ENCODE measurements around the gene TMEM178A.

The TMEM178A gene

DNA sequence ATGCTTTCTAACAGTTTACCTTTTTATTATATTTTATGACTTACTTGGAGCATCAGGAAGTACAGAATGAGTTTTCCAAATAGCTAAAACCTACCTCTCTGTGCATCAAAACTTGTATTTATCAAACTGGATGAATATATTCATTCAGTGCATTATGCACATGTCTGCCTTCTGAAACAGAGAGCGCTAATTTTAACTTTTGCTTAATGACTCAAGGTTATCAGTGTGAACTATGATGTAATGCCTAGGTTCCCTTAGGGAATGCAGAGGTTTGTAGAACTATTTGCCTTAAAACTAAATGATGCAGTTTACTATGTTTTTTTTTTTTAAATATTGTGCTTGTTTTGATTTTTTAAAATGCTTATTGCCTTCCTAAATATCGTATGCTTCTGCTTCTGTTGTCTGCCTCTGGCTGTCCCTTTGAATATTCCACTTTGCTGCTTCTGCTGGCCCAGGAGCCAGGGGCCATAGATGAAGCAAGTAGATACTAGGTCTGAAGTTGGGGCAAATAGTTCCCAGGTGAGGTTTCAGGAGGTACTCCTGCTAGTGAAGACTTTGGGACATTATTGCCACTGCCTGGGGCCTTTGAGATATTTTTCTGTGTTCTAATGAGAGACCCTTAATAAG is 16.5 kb downstream of the TMEM178A start:
- peak; percentile 13 for FAIRE-seq

DNA sequence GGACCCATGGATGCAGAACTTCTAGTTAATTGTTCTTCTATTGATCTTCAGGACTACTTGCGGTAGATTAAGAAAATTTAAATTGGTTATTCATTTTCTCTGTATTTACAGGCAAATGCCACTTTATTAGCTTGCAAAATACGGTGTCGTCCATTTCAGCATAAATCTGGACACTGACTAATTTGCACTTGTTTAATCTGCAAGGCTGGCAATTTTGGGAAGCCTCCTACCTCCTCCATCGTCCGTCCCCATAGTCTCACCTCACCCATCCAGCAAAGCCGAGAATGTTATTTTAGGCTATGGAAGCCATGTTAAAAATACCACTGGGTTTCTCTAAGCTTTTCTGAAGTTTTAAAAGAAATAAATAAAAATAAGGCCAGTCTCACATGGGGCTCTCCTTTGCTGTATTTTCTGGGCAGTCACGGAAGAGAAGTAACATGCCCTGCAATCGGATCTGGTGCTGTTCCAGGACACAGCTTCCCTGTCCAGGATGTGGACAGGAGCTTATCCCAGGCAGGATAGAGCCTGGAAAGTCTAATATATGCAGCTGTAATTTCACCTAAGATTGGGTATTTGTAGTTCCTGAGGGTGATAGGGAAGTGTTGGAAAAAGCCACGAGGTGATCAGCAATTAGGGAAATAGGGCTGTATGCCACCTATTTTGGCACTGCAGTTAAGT is 17.4 kb downstream of the TMEM178A start:
- no peak for FAIRE-seq

DNA sequence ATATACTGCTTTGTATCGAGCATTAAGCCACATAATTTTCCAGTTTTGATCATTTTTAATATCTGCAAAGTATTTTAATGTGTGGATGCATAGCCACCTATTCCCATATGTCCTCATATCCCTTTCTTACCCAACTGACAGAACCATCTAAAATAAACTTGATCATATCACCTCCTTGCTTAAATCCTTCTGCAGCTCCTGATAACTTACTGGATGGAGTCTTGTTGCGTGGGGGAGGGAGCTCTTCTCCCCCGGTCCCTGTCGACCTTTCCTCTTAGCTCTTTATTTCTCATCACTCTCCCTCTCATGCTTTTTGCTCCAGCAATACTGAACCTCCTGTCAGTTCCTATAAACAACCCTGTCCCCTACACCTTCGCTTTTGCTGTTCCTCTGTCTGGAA is 18.7 kb downstream of the TMEM178A start:
- FAIRE-seq, result no peak

DNA sequence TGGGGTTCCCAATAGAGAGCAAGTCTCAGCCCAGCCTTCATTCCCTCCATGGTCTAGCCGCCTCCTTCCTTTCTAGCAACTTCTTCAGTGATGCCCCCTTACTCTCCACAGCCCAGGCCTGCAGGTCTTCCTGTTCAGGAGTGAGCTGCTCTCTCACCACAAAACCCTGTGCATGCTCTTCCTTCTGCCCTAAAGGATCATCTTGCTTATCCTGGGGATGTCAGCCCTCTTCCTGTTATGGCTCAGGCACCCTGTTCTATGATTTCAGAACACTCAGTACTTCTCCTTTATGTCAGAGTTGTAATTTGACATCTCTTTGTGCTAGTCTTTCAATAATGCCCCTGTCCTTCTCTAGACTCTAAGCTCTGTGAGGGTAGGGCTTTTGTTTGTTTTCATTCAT is 19.4 kb downstream of the TMEM178A start:
- no peak for FAIRE-seq

DNA sequence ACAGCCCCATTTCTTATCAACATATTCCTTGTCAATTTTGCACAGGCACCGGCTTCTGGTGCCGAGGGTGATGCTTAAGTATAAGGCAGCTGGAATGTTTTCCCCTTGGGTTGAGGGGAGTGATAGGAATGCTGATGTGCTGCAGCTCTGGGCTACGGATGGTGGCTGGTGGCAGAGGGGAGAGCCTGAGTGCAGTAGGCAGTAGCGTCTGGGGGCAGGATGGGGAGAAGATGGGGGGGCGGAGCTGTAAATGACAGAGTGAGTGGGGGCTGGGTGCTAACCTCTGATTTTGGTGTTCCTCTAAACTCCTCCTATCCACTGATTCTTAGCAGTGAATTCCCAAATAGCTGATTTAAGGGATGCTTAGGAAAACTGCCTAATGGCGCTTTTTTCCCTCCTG is 20.7 kb downstream of the TMEM178A start:
- no peak for FAIRE-seq

DNA sequence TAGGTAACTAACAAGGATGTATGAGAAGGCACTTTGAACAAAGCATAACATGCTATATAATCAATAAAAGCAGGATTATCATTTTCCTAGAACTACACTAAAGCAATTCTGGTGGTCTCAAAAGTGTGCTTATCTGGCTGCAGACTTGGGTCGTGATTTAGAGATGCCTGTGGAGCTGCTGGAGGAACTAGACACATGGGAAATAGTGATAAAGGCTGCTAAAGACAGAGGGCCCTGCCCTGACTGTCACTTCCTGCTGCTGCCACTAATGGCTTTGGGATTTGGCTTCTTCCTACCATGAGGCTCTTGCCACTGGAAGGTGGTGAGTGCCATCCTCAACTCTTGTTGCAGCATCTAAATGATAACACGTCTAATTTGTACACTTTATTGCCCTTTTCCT is 22.5 kb downstream of the TMEM178A start:
- no peak for FAIRE-seq

DNA sequence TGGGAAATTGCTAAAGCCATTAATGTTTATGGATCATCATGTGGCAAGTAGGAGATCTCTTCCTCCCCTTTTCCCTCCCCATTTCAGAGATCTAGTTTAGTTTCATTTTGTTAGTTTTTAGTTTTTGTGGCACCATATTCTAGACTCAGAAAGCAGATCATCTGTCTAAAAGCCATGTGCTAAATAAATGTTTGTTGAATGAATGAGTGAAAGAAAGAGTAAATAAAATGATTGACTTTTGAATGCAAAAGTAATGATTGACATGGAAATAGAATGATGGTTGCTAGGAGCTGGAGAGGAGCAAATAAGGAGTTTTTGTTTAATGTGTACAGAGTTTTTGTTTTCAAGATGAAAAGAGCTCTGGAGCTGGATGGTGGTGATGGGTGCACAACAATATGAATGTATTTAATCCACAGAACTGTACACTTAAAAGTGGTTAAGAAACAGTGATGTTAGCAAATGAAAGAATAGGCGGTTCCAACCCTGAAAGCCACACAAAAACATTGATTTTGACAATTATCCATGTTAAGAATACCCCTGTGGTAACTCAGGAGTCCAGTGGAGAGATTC is 23.6 kb downstream of the TMEM178A start:
- FAIRE-seq, result peak; percentile 33

DNA sequence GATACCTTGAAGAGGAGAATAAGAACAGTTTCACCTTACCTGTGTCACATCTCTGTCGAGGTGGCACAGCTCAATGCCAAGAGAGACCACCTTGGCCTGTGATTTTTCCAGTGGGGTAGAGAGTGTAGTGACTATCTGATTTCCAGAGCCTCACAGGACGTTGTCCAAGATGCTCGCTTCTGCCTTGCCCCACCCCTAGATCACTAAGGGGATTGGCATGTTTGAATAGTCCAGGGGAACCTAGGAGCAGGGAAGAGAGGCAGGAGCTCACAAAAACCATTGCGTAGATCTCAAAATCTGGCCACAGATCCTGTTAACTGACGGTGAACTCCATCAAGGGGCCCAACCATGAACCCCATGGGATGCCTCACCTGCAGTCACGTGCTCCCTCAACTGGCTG is 24.2 kb downstream of the TMEM178A start:
- no peak for FAIRE-seq

DNA sequence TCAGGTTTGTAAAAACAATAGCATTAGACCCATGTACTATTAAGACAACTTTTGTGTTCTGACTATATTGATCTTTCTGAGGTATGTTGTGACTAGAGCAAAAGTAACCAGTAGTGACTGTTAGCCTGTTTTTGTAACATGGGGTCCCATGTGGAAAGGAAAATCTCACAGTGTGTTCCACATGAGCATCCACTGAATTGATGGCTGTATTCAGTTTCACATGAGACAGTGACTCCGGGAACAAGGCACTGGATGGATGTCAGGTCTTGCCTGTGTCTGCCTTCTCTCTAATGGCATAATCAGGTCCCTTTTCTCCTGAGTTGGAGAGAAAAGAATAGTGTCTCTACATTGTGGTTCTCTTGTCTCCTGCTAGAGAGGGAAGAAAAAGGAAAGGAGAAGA is 27.5 kb downstream of the TMEM178A start:
- no peak for FAIRE-seq

DNA sequence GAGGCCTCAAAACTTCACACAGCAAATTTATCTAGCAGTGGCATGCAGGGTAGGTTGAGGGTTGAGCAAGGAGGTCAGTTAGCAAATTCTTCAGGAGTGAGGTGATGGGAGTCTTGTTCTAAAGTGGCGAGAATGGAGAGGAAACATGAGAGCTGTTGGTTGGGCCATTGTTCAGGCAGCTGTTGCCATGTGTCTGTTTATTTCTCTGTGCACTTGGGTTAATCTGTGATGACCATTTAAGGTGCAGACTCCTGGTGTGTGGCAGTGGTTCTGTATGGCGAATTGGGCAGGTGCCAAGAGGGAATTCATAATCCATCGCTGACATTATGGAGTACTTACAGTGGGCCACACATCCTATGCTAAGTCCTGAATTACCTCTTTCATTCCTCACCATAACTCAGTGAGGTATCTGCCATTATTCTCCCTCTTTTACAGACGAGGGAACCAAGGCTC is 30.4 kb downstream of the TMEM178A start:
- FAIRE-seq, result peak; percentile 89

DNA sequence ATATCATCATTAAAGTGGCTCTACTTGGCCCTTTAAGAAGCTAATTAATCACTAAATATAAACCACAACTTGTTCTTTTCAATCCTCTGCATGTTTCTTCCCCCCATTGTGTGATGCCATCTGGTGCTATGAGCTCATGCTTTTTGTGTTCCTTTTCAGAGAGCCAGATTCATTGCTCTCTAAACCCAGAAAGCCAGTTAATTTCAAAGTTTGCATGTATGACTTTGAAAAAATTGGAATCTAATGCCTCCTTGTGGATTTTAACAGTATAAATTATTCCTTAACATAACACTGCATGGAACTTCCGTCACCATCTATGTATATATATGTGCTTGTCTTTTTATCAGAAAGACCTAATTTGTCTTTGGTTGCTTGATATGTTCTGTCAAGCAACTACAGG is 31.1 kb downstream of the TMEM178A start:
- FAIRE-seq, result peak; percentile 83

DNA sequence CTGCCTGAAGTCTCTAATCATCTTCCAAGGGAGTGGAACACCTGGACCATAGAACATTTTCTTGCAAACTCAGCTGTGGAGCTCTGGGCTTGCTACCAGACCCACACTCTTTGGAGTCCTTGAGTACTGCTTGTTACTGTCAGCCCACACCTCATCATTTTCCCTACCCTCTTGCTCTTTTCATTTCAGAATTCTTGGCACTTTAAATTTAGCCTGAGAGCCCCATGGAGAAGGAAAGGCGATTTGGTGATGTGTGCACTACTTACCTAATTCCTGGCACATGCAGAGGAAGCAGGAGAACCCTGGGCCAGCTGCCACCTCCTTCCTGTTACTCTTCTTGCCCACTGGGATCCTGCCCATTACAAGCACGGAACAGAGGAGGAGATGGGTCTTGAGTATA is 31.7 kb downstream of the TMEM178A start:
- no peak for FAIRE-seq

DNA sequence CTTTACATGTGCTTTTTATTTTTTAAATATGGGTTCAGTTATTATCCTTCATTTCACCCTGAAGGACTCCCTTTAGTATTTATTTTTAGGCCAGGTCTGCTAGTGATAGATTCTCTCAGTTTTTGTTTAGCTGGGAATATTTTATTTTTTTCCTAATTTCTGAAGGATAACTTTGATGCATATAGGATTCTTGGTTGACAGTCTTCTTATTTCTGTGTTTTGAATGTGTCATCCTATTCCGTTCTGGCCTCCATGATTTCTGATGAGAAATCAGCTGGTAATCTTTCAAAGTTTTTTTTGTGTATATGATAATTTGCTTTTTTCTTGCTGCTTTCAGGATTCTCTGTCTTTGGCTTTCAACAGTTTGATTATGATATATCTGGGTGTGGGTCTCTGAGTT is 35.4 kb downstream of the TMEM178A start:
- no peak for FAIRE-seq

DNA sequence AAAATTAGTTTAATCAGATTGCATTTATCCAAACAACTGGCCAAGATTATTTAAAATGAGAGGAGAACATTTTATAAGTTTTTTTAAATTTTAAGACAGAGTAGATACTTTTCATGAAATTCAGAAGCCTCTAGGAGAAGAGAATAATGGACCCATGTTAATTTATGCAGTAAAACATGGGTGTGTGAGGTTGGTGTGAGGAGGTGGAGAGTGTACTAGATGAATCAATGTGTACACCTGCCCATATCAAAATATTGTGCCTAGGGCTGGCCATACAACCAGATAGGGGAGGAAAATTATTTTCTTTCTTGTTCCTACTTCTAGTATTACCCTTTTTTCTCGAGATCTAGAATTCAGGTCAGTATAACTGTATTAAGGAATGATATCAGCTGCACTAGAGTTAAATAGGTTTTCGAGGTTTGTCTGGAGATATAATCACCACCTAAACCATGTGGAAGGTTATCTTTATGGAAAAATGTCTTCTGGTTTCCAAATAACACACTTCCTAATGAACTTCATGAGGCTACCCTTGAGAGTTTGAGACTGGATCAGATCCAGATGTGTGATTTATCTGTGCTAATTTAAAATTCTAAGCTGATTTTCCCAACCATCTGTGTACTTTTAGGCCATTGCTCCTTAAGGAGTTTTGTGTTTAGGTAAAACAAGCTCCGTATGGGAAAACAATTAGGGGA is 37.6 kb downstream of the TMEM178A start:
- FAIRE-seq, result peak; percentile 17

DNA sequence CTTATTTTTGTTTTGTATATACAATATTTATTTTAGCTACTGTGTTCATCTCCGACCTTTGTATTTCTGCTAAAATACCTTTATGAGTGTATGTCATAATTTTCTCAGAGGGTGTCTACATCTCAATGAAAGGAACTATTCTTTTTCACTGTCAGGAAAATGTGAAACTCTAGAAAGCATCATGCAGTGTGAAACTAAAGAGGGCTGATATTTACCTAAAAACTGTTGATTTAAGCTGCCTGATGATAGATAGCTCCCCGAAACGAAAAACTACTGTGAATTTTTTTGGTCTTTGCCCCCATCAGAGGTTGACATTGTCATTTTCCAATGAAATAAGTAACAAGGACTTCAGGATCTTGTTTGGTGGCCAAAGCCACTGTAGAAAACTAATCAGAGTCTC is 38.8 kb downstream of the TMEM178A start:
- no peak for FAIRE-seq

DNA sequence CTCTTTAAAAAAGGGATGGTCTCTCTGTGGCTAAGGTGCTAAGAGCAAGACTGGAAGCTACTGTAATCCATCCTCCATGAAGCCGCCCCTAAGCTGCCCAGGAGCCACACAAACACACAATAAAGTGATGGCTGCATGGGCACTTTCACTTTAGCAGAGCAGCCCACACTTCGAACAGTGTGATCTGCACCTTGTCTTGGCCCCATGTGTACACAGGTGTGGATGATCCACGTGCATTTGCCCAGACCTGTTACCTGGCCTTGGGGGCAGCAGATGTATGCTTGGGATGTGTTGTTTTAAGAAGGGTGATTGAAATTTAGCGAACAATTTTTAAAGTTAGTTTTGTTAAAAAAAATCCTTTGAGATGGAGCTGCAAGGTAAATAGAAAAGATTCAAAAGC is 39.9 kb downstream of the TMEM178A start:
- no peak for FAIRE-seq

DNA sequence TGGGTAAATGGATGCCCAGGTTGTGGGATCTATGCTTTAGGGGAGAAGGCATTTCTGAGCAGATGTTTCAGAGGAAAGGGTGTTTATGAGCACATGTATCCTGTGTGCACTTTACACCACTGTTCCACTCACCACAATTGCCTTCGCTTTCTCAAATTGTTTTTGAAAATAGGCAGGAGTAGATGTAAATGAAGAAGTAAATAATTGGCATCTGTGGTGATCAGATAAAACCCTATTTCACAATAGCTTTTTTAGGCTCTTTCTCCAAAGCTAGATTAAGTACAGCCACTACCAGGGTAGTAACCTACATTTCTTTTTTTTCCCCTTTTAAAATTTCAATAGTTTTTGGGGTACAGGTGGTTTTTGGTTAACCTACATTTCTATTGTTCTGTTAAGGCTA is 40.6 kb downstream of the TMEM178A start:
- FAIRE-seq, result no peak

DNA sequence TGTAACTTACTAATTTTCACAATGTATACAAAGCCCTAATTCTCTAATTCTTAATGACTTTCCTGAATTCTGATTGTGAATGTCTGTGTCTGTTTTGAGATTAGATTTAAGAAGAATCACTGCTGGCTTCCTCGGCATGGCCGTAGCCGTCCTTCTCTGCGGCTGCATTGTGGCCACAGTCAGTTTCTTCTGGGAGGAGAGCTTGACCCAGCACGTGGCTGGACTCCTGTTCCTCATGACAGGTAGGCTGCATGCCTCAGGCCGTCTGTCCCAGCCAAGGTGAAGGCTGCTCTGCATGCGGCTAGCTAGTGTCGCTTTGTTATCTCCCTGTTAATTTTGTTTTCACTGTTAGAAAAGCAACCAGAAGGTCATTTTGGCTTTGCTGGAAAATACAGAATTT is 41.2 kb downstream of the TMEM178A start:
- no peak for FAIRE-seq

DNA sequence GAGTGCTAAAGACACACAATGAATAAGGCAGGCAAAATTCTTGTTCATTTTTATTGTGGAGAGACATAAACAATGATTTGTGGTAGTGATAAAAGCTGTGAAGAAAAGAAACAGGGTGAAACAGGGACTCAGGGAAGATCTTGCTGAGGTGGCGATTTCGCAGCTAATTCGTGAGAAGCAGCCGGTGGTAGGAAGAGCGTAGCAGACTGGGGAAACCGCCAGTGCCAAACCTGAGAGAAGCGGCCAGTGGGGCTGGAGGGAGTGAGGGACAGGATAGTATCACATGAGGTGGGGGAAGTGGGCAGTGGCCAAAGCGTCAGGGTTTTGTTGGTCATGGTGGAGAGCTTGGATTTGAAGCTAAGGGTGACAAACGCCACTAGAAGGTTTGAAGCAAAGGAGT is 42.3 kb downstream of the TMEM178A start:
- FAIRE-seq, result no peak

DNA sequence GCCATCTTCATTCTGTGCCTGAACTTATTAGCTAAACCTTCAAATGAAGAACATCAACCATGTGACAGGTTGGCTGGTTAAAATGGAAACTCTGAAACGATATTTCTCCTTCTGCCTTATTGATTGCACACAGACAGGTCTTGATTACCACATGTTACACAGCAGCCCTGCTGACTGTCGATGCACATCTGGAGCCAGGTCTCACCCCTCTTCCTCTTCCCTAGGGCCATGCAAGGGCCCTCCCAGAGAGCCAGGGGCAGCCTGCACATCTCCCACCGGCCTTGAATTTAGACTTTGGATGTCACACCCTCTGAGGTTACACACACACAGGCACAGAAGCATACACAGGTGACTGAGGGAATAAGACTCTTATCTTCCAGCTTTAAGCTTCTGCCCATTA is 45.1 kb downstream of the TMEM178A start:
- no peak for FAIRE-seq

DNA sequence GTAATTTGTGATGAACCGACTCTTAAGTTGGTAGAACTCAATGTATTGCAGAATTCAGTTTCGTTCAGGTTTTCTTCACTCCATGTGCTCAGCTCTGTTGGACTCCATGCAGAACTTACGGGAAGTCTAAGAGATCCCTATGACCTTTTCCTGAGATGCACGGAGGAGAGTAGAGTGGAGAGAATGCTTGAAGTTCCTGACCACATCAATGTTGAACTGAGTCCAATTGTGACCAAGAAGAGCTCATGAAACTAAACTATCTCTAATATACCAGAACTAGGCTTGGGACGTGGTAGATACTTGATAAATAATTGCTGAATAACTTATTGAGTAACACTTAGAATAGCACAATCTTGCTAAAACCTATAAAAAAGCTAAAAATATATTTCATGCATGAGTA is 47.2 kb downstream of the TMEM178A start:
- no peak for FAIRE-seq

DNA sequence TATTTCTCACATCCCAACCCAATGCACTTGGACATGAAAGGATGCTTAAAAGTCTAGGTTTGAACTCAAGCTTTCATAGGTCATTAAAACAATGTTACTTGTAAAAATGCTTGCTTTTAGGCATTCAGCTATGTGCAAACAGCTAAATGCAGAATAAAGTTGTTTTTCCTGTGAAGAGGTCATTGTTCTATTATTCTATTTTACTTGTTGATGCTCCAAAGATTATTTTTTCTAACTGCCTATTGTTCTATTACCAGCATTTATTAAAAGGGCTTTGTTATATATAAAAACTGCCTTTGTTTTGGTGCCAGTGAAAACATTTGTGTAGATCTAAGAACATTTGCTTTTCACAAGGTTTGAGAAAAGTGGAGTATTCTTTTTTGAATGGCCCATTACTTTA is 49.4 kb downstream of the TMEM178A start:
- no peak for FAIRE-seq

DNA sequence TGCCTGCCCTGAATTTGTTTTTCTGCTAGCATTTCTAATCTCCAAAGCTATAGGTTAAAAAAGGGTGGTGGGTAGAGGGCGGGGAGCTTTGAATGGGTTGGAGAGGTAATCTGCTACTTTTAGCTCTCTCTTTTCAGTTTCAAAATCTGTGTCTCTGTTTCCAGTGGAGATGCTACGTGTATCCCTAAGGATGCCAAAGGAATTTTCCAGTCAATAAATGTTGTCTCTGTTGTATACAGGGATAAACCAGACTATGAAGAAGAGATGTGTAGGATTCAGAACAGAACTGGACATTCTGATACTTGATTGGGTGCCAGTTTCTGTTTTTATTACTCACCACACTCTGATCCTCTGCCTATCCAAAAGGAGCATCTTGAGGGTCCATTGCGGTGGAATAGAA is 50.1 kb downstream of the TMEM178A start:
- FAIRE-seq, result no peak

DNA sequence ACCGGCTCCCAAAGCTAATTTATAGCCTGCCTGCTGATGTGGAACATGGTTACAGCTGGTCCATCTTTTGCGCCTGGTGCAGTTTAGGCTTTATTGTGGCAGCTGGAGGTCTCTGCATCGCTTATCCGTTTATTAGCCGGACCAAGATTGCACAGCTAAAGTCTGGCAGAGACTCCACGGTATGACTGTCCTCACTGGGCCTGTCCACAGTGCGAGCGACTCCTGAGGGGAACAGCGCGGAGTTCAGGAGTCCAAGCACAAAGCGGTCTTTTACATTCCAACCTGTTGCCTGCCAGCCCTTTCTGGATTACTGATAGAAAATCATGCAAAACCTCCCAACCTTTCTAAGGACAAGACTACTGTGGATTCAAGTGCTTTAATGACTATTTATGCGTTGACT is 51.4 kb downstream of the TMEM178A start:
- FAIRE-seq, result no peak

Data from G401.6 (cell line).